ENCODE data around the gene CACNA1B.

GRCh38 chr9:137829260-137829996 lies 48.2 kb upstream of the CACNA1B start:
- TF ChIP-seq YY1 (IDR thresholded peaks at IDR 0.05; ENCODE audit: low read depth) (no peak), TCF12 (IDR thresholded peaks at IDR 0.05; ENCODE audit: low read depth) (no peak), REST (IDR thresholded peaks at IDR 0.05; ENCODE audit: low read depth) (no peak)

All from Ishikawa (cell line).